EL (cell line): Measurements from ENCODE around the gene ZNF76.
A peak's percentile ranks its signal among the peaks of the same experiment; 100 is the strongest.

Source experiments
- DNase-seq: peaks from one replicate; pipeline ENCODE4 v3.0.0-alpha.2; 2016

The ZNF76 gene

GRCh38 chr6:35259194-35259947 lies at the start of gene ZNF76:
Gene ZNF76 (plus strand): TSS chr6:35259735. CDS start chr6:35281152, 21,417 bp downstream.
- peak; percentile 97 for DNase-seq

DNA sequence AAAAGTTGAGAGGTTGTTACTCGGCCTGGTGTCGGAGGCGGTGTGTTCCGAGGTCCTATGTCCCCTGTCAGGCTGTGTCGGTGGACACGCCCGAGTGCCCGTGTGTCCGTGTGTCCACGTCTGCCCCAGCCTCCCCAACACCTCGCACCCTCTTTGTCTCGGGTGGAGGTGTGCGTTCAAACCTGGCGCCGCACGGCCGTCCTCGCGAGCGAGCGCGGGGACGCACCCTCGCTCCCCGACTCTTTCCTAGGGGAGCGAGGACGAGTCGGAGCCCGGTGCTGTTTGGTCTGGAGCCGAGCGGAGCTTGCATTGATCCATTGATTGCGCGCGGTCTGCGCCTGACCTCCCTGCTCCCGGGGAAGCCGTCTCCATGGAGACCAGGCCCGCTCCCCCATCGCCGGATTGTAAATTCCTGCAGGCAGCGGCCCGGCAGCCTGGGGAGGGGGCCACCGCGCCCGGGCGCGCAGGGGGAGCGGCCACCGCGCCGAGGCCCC lies 46.2 kb upstream of the ZNF76 start:
- no peak for DNase-seq

DNA sequence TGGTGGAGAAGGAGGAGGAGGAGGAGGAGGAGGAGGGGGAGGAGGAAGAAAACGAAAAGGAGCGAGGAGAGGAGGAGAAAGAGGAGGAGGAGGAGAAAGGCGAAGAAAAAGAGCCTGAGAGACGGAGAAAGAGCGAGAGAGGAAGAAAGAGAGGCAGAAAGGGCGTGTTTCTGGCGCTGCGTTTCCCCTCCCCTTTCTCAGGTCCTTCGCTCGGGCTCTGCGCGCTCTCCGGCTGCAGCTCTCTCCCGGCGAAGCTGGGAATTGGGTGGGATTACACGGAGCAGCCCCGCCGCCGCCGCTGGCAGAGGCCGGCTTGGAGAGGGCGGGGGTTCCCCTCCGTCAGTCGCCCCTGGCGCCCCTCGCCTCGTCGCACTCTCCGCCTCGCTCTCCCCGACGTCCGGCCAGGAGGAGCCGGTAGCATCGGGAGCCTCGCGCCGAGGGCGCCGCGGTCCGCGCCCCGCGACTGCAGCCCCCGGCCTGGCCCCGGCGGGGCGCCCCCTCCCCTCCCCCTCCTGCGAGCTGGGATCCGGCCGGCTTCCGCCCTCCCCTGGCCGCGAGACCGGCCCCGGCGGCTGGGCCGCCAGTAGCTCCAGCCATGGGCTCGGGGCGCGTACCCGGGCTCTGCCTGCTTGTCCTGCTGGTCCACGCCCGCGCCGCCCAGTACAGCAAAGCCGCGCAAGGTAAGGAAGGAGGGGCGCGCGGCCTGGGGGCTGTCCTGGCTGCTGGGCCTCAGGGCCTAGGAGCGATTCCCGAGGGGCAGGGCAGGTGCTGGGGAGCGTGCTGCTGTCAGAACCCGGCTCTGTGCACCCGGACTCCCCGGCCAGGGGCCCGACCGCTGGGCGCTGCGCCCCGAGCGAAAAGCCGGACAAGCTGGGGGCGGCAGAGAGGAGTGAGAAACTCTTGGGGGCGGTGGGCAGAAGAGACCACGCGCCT lies 45.4 kb upstream of the ZNF76 start, which contains the start of gene SCUBE3:
SCUBE3 (plus strand) TSS at position 133 of the 933 bp plus-strand sequence; CDS start at position 596, 463 bp downstream.
- peak; percentile 58 for DNase-seq

DNA sequence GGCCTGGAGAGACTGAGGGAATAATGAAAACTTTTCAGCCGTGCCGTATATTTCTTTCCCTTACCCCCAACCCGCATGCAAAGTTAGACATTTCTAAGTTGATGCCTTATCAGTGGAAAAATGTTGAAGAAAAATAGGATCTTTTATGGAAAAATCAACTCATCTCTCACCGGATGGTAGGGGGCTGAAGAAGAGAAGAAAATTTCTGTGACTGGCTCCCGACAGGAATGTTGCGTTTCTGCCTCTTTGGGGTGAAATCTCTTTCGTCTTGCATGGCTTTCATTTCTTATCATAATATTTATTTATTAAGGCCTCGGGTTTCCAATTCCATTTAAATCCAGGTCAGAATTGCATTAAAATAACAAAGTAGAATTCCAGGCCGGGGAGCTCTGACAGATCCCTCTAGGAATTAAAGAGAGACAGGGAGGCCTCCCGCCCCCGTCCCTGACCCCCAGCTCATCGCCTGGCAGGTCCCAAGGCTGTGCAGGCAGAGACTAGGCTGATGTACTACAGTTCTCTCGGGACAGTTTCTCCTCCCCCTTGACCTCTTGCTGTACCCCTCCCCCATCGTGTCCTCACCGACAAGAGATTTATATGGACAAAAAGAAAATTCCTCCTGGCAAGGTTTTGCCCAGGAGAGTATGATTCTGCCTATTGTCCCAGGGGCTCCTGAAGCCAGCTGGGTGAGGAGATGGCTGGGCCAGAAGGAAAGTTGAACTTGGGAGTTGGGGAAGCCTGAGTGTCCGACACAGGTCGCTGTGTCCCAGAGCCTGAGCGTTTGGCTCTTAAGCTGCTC lies 44.5 kb upstream of the ZNF76 start:
- peak; percentile 25 for DNase-seq

GRCh38 chr6:35215665-35216411 lies 43.7 kb upstream of the ZNF76 start:
- no peak for DNase-seq

DNA sequence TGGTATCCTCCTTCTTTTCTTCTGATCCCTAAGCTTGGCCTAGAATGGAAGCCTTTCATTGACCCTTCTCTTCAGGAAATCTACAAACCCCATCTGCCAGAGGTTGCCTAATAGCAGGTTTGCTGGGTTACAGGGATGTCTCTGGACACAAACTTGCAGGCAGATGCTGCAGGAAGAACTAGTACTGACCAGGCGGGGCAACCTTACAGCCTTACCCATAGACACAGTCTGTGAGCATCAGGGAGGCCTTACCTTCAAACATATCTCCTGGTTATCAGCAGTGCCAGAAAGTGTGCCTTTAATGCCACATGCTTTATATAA lies 43.2 kb upstream of the ZNF76 start:
- DNase-seq = no peak

- no peak for DNase-seq
Measured at GRCh38 chr6:35216851-35217811, 42.4 kb upstream of the ZNF76 start.

- DNase-seq = no peak
Measured at GRCh38 chr6:35218021-35218420, 41.5 kb upstream of the ZNF76 start.

GRCh38 chr6:35218456-35218855 lies 41.1 kb upstream of the ZNF76 start:
- no peak for DNase-seq

DNA sequence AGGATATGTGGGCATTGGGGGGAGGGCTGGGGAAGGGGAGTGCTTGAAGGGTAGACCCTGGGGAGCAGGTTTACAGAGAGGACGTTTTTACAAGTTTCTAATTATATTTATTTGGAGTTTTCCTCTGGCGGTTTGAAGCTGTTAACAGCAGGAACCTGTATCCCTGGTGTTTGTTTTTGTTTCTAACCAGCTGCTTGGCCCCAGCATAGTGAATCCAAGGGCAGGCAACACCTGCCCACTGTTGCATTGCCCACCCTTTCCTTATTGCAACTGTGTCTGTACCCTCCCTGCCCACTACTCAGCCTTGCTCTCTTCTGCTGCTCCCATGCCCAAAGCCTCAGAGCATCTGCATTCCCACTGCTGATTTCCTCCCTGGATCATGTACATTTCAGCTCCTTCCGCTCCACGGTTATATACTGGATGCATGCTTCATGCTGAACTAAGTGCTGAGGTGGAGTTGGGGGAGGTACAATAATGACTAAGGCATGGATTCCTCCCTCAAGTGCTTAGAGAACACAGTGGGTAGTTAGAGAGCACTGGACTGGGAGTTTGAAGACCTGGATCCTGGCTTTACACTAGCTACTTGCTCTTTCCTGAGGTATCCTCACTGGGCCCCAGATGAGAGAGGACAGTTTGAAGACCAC lies 39.7 kb upstream of the ZNF76 start:
- no peak for DNase-seq

- no peak for DNase-seq
Measured at GRCh38 chr6:35220711-35221110, 38.8 kb upstream of the ZNF76 start.

- DNase-seq = no peak
Measured at GRCh38 chr6:35223396-35223795, 36.1 kb upstream of the ZNF76 start.

DNA sequence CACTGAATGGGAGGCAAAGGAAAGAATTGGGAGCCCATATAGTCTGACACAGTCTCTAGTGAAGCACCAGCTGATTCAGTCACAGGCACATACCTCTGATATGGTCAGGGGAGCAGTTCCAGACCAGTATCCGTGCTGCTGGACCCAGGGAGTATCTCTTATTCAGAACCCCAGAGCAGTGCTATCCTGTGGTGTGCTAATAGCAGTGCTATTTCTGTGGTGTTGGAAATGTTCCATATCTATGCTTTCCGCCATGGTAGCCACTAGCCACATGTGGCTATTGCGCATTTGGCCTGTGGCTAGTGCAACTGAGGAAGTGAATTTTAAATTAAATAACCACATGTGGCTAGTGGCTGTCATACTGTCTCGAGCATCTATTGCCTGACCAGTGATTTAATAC lies 34.8 kb upstream of the ZNF76 start:
- DNase-seq = no peak

DNA sequence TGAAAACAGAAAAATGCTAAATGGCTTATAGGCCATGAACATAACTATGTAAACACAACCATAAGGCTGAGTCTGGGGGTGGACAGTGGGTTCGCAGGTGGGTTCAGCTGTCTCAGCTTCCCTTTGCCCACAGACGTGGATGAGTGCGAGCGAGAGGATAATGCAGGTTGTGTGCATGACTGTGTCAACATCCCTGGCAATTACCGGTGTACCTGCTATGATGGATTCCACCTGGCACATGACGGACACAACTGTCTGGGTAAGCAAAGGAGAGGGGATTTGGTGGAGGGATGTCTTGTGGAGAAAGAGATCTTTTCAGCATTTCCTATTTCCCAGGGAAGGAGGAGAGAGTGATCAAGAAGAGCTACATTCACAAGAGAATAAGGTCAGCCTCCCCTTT lies 31.1 kb upstream of the ZNF76 start:
- no peak for DNase-seq

GRCh38 chr6:35229304-35229703 lies 30.2 kb upstream of the ZNF76 start:
- no peak for DNase-seq

GRCh38 chr6:35230498-35230897 lies 29.0 kb upstream of the ZNF76 start:
- no peak for DNase-seq

GRCh38 chr6:35230950-35231349 lies 28.6 kb upstream of the ZNF76 start:
- DNase-seq = no peak

DNA sequence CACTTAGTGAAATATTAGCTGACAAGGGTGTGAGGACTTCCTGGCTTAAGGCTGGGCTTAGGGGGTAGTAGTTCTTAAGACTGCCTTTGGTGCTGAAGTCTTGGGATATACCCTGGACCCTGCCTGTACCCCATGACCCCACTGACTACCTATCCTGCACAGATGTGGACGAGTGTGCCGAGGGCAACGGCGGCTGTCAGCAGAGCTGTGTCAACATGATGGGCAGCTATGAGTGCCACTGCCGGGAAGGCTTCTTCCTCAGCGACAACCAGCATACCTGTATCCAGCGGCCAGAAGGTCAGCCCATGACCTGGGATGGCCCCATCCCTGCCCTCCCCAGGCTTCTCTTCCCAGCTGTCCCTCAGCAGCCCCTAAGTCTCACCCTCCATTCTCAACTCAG lies 28.0 kb upstream of the ZNF76 start:
- no peak for DNase-seq

- DNase-seq = no peak
Measured at GRCh38 chr6:35234901-35235300, 24.6 kb upstream of the ZNF76 start.

DNA sequence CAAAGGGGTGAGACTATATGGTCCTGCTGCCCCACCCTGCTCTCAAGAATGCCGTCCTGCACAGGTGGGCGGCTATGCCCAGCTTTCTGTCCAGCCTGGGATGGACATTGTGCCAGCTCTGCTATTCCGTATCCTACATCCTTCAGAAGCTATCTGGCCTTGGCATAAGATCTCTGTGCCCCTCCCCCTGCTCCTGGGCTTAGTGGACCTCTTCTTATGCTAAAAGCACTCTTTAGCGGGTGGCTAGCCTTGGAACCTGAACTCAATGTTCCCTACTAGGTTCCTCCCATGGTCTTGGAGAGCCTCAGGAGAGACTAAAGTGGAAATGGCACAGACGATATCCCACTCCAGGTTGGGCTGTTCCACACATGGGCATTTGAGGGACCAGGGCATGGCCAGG lies 23.3 kb upstream of the ZNF76 start:
- DNase-seq = no peak

DNA sequence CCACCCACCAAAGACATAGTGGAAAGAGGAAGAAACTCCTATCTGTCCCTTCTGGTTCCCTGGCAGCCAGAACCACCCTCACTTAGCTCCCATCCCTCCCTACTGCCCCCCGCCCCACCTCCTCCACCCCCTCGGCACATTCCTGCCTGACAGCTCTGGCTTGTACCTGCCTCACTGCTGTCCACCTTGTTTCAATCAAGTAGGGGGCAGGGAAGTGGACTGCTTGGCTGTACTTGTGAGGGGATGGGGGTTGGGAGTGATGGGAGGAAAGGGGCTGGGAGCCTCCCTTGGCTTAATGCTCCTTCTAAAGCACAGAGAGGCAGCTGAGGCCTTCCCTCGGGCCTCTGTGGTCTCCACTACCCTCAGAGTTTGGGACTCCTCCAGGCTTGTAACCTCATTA lies 22.1 kb upstream of the ZNF76 start:
- DNase-seq = no peak
